Mesodermal cell (in vitro differentiated cells): ENCODE results near the gene RNF40.

Experiments used
- H3K27ac ChIP-seq: 2 replicates; pipeline ENCODE4 v1.7.0; 2013; ENCODE audit warnings: mild to moderate bottlenecking, low read depth, low read length, moderate library complexity; ENCODE audit not compliant: severe bottlenecking
- H3K36me3 ChIP-seq: 2 replicates; pipeline ENCODE4 v1.7.1; 2013; ENCODE audit warnings: mild to moderate bottlenecking, low read length, moderate library complexity; ENCODE audit not compliant: control insufficient read depth, insufficient read depth
- H3K4me1 ChIP-seq: one replicate; pipeline ENCODE4 v1.7.1; 2013; ENCODE audit warnings: mild to moderate bottlenecking, low read length; ENCODE audit not compliant: insufficient read depth, control insufficient read depth, poor library complexity, severe bottlenecking
- H3K4me3 ChIP-seq: 2 replicates; pipeline ENCODE4 v1.7.0; 2013; ENCODE audit warnings: low read length, control low read depth, mild to moderate bottlenecking; ENCODE audit not compliant: insufficient read depth, poor library complexity, severe bottlenecking; ENCODE audit errors: extremely low read depth
- H3K9me3 ChIP-seq: 2 replicates; pipeline ENCODE4 v1.7.1; 2013; ENCODE audit warnings: mild to moderate bottlenecking, low read length, moderate library complexity; ENCODE audit not compliant: control insufficient read depth
- WGBS, 2 experiments: methylation state at CpG; one replicate each; pipeline ENCODE4 v1.1.5; 2013; ENCODE audit warnings: missing lambda C conversion rate in 2 of 2; ENCODE audit not compliant: insufficient coverage in 2 of 2; 5-methylcytosine and 5-hydroxymethylcytosine counted together

RNF40 gene

GRCh38 chr16:30764816-30765465 lies 2.8 kb downstream of the RNF40 start:
- H3K9me3 ChIP-seq: no peaks in the 10 kb centered on the region
- H3K4me1 ChIP-seq: peaks cover 17% of the 10 kb centered on the region
- no peak overlapping the region for H3K27ac ChIP-seq
- H3K4me3 ChIP-seq: no peak overlapping the region
- peaks cover 79% of the 10 kb centered on the region for H3K36me3 ChIP-seq
- 92 to 96% methylated on average over 11 to 12 of the region's 12 CpGs for WGBS, 2 experiments

- 95 to 97% methylated on average over 28 of the region's 29 CpGs for WGBS, 2 experiments
- Histone ChIP-seq H3K27ac (no peak overlapping the region), H3K36me3 (peaks cover 88% of the 10 kb centered on the region)
Measured at GRCh38 chr16:30766206-30766932, 4.2 kb downstream of the RNF40 start.

GRCh38 chr16:30766933-30767284 lies 4.8 kb downstream of the RNF40 start:
- peaks cover 15% of the 10 kb centered on the region for H3K4me1 ChIP-seq
- H3K36me3 ChIP-seq: peaks cover 93% of the 10 kb centered on the region
- H3K4me3 ChIP-seq: no peak overlapping the region
- 91 to 97% methylated on average over 3 to 4 of the region's 4 CpGs for WGBS, 2 experiments
- H3K27ac ChIP-seq: no peak overlapping the region
- H3K9me3 ChIP-seq: no peaks in the 10 kb centered on the region

More at GRCh38 chr16:30766206-30766932, 4.2 kb downstream of the RNF40 start:
- Histone ChIP-seq H3K9me3 (no peaks in the 10 kb centered on the region), H3K4me1 (peaks cover 15% of the 10 kb centered on the region), H3K4me3 (no peak overlapping the region)

- H3K9me3 ChIP-seq: no peaks in the 10 kb centered on the region
- 94 to 97% methylated on average over 7 to 16 of the region's 18 CpGs for WGBS, 2 experiments
- peaks cover 100% of the 10 kb centered on the region for H3K36me3 ChIP-seq
Measured at GRCh38 chr16:30767767-30768465, 5.8 kb downstream of the RNF40 start.

GRCh38 chr16:30768583-30769181 lies 6.6 kb downstream of the RNF40 start:
- peaks cover 98% of the 10 kb centered on the region for H3K36me3 ChIP-seq
- 96 to 98% methylated on average over 18 to 22 of the region's 23 CpGs for WGBS, 2 experiments
- H3K27ac ChIP-seq: no peak overlapping the region
- H3K4me1 ChIP-seq: peaks cover 5% of the 10 kb centered on the region
- no peak overlapping the region for H3K4me3 ChIP-seq
- no peaks in the 10 kb centered on the region for H3K9me3 ChIP-seq

More at GRCh38 chr16:30767767-30768465, 5.8 kb downstream of the RNF40 start:
- no peak overlapping the region for H3K27ac ChIP-seq
- no peak overlapping the region for H3K4me3 ChIP-seq
- H3K4me1 ChIP-seq: peaks cover 13% of the 10 kb centered on the region

GRCh38 chr16:30769379-30770089 lies 7.4 kb downstream of the RNF40 start:
- Histone ChIP-seq H3K4me3 (no peak overlapping the region), H3K27ac (no peak overlapping the region), H3K4me1 (peaks cover 4% of the 10 kb centered on the region), H3K9me3 (no peaks in the 10 kb centered on the region), H3K36me3 (peaks cover 96% of the 10 kb centered on the region)
- WGBS, 2 experiments: 93 to 99% methylated on average over 12 to 13 of the region's 17 CpGs

GRCh38 chr16:30771726-30772125 lies 9.6 kb downstream of the RNF40 start:
- Histone ChIP-seq H3K9me3 (no peaks in the 10 kb centered on the region), H3K36me3 (peaks cover 74% of the 10 kb centered on the region), H3K4me1 (peaks cover 10% of the 10 kb centered on the region), H3K4me3 (no peak overlapping the region), H3K27ac (no peak overlapping the region)
- 97 to 98% methylated on average over 12 to 14 of the region's 14 CpGs for WGBS, 2 experiments

GRCh38 chr16:30773826-30774225 lies 11.7 kb downstream of the RNF40 start:
- H3K36me3 ChIP-seq: peaks cover 53% of the 10 kb centered on the region
- H3K4me3 ChIP-seq: no peak overlapping the region
- H3K9me3 ChIP-seq: no peaks in the 10 kb centered on the region
- WGBS, 2 experiments: 96% methylated on average over 13 of the region's 14 CpGs
- peaks cover 17% of the 10 kb centered on the region for H3K4me1 ChIP-seq
- H3K27ac ChIP-seq: no peak overlapping the region

GRCh38 chr16:30774367-30775130 lies 12.4 kb downstream of the RNF40 start:
- peaks cover 17% of the 10 kb centered on the region for H3K4me1 ChIP-seq
- H3K4me3 ChIP-seq: peak overlapping the region; percentile 66
- no peaks in the 10 kb centered on the region for H3K9me3 ChIP-seq
- 78 to 79% methylated on average over 5 to 8 of the region's 8 CpGs for WGBS, 2 experiments
- H3K27ac ChIP-seq: peak overlapping the region; percentile 96
- H3K36me3 ChIP-seq: peaks cover 53% of the 10 kb centered on the region

- WGBS, 2 experiments: 28 to 29% methylated on average over 15 of the region's 15 CpGs
- H3K27ac ChIP-seq: peak overlapping the region; percentile 96
- peaks cover 53% of the 10 kb centered on the region for H3K36me3 ChIP-seq
- peak overlapping the region; percentile 66 for H3K4me3 ChIP-seq
- no peaks in the 10 kb centered on the region for H3K9me3 ChIP-seq
- peaks cover 17% of the 10 kb centered on the region for H3K4me1 ChIP-seq
Measured at GRCh38 chr16:30775131-30775391, 12.9 kb downstream of the RNF40 start.
